H9 (cell line): ENCODE data around the gene KRT77. TPM values are rescaled to one million over a fixed set of nuclear protein-coding genes. Genes with fewer than 3 reads are reported as not detected.

Experiments used
- DNase-seq: peaks from one replicate; pipeline ENCODE4 v3.0.0-alpha.2; 2017
- H2AFZ ChIP-seq: one replicate; pipeline ENCODE4 v1.6.1; 2013; ENCODE audit warnings: mild to moderate bottlenecking, low read length, control low read depth, moderate library complexity
- H2AK5ac ChIP-seq: 2 replicates; pipeline ENCODE4 v1.6.1; 2013; ENCODE audit warnings: low read length, control low read depth, mixed read lengths; ENCODE audit not compliant: insufficient read length
- H2BK120ac ChIP-seq: one replicate; pipeline ENCODE4 v1.6.1; 2013; ENCODE audit warnings: low read depth, mild to moderate bottlenecking, low read length, control low read depth, inconsistent platforms; ENCODE audit not compliant: poor library complexity, severe bottlenecking
- H2BK12ac ChIP-seq: 2 replicates; pipeline ENCODE4 v1.6.1; 2013; ENCODE audit warnings: low read length, control low read depth, mixed read lengths, low read depth; ENCODE audit not compliant: insufficient read length
- H2BK15ac ChIP-seq: 2 replicates; pipeline ENCODE4 v1.6.1; 2013; ENCODE audit warnings: low read depth, low read length, control low read depth
- H2BK20ac ChIP-seq: one replicate; pipeline ENCODE4 v1.6.1; 2013; ENCODE audit warnings: low read depth, mild to moderate bottlenecking, low read length, control low read depth, inconsistent platforms; ENCODE audit not compliant: poor library complexity, severe bottlenecking
- H2BK5ac ChIP-seq: 2 replicates; pipeline ENCODE4 v1.6.1; 2013; ENCODE audit warnings: low read length, control low read depth, mixed read lengths; ENCODE audit not compliant: insufficient read length
- H3K14ac ChIP-seq: 2 replicates; pipeline ENCODE4 v1.6.1; 2013; ENCODE audit warnings: low read length, control low read depth; ENCODE audit not compliant: insufficient read depth
- H3K18ac ChIP-seq: 2 replicates; pipeline ENCODE4 v1.6.1; 2013; ENCODE audit warnings: low read depth, mild to moderate bottlenecking, mixed read lengths, low read length, control low read depth; ENCODE audit not compliant: insufficient read length
- H3K23ac ChIP-seq: 2 replicates; pipeline ENCODE4 v1.6.1; 2013; ENCODE audit warnings: low read length, control low read depth, mixed read lengths, low read depth; ENCODE audit not compliant: insufficient read length
- H3K23me2 ChIP-seq: 2 replicates; pipeline ENCODE4 v1.6.1; 2013; ENCODE audit warnings: low read depth, mild to moderate bottlenecking, mixed read lengths, low read length, control low read depth; ENCODE audit not compliant: insufficient read length, poor library complexity, severe bottlenecking
- H3K27ac ChIP-seq: 2 replicates; pipeline ENCODE4 v1.5.1; 2013; ENCODE audit warnings: low read length, control low read depth, mixed read lengths, low read depth; ENCODE audit not compliant: insufficient read length
- H3K27me3 ChIP-seq: 2 replicates; pipeline ENCODE4 v1.6.1; 2013; ENCODE audit warnings: low read length, control low read depth, inconsistent platforms; ENCODE audit not compliant: insufficient read depth
- H3K4ac ChIP-seq: 2 replicates; pipeline ENCODE4 v1.6.1; 2013; ENCODE audit warnings: low read depth, mild to moderate bottlenecking, control low read depth, inconsistent platforms, low read length, moderate library complexity
- H3K4me1 ChIP-seq: 2 replicates; pipeline ENCODE4 v1.6.1; 2013; ENCODE audit warnings: low read length, control low read depth, inconsistent platforms; ENCODE audit not compliant: insufficient read depth
- H3K4me2 ChIP-seq: 2 replicates; pipeline ENCODE4 v1.6.1; 2013; ENCODE audit warnings: low read length, control low read depth, mixed read lengths; ENCODE audit not compliant: insufficient read length, insufficient read depth
- H3K56ac ChIP-seq: 2 replicates; pipeline ENCODE4 v1.6.1; 2013; ENCODE audit warnings: low read depth, mild to moderate bottlenecking, mixed read lengths, low read length, control low read depth; ENCODE audit not compliant: insufficient read length
- H3K79me1 ChIP-seq: 2 replicates; pipeline ENCODE4 v1.6.1; 2013; ENCODE audit warnings: low read depth, mild to moderate bottlenecking, moderate library complexity, low read length, control low read depth, inconsistent platforms; ENCODE audit not compliant: insufficient read depth, poor library complexity, severe bottlenecking
- H3K79me2 ChIP-seq: 2 replicates; pipeline ENCODE4 v1.6.1; 2013; ENCODE audit warnings: low read length, control low read depth, inconsistent platforms; ENCODE audit not compliant: insufficient read depth
- H3K9ac ChIP-seq: 2 replicates; pipeline ENCODE4 v1.6.1; 2013; ENCODE audit warnings: low read length, control low read depth, mixed read lengths; ENCODE audit not compliant: insufficient read length; ENCODE audit errors: extremely low read depth
- H3K9me3 ChIP-seq: one replicate; pipeline ENCODE4 v1.6.1; 2013; ENCODE audit warnings: low read depth, low read length, inconsistent platforms; ENCODE audit not compliant: control insufficient read depth
- H3T11ph ChIP-seq: one replicate; pipeline ENCODE4 v1.6.1; 2013; ENCODE audit warnings: mild to moderate bottlenecking, low read length, control low read depth, inconsistent platforms
- H4K20me1 ChIP-seq: one replicate; pipeline ENCODE4 v1.6.1; 2013; ENCODE audit not compliant: control insufficient read depth, insufficient read length, insufficient read depth
- H4K5ac ChIP-seq: 2 replicates; pipeline ENCODE4 v1.6.1; 2013; ENCODE audit warnings: low read depth, mild to moderate bottlenecking, mixed read lengths, low read length, control low read depth; ENCODE audit not compliant: insufficient read length
- H4K8ac ChIP-seq: replicated peaks from 2 replicates; pipeline ENCODE4 v1.6.1; 2013; ENCODE audit warnings: low read length, control low read depth, mixed read lengths, low read depth; ENCODE audit not compliant: insufficient read length
- H4K91ac ChIP-seq: 2 replicates; pipeline ENCODE4 v1.6.1; 2013; ENCODE audit warnings: low read depth, mild to moderate bottlenecking, moderate library complexity, mixed read lengths, low read length, control low read depth; ENCODE audit not compliant: insufficient read length
- H3K27ac Mint-ChIP-seq, 3 experiments: 2 replicates in 2 of 3; 3 replicates in 1 of 3; pipeline ENCODE4 v1.8.0; 2020 to 2021; ENCODE audit warnings: mixed read lengths in 3 of 3, mild to moderate bottlenecking in 1 of 3, moderate library complexity in 1 of 3
- H3K27me3 Mint-ChIP-seq: 2 replicates; pipeline ENCODE4 v1.8.0; 2021; ENCODE audit warnings: low read depth, mild to moderate bottlenecking, moderate library complexity, mixed read lengths
- H3K36me3 Mint-ChIP-seq, 3 experiments: 2 replicates in 2 of 3; 3 replicates in 1 of 3; pipeline ENCODE4 v1.8.0; 2020 to 2021; ENCODE audit warnings: low read depth in 3 of 3, mixed read lengths in 3 of 3; ENCODE audit not compliant: insufficient read depth in 1 of 3
- H3K4me1 Mint-ChIP-seq, 2 experiments: 2 replicates each; pipeline ENCODE4 v1.8.0; 2020; ENCODE audit warnings: mixed read lengths in 2 of 2
- H3K4me3 Mint-ChIP-seq, 2 experiments: 2 replicates in 1 of 2; 3 replicates in 1 of 2; pipeline ENCODE4 v1.8.0; 2020 to 2021; ENCODE audit warnings: mild to moderate bottlenecking in 2 of 2, mixed read lengths in 2 of 2, moderate library complexity in 1 of 2
- H3K9me3 Mint-ChIP-seq, 2 experiments: 2 replicates in 1 of 2; 3 replicates in 1 of 2; pipeline ENCODE4 v1.8.0; 2020; ENCODE audit warnings: mild to moderate bottlenecking in 2 of 2, mixed read lengths in 2 of 2, moderate library complexity in 1 of 2
- WGBS: extraction: QIAGEN DNeasy Blood & Tissue Kit; methylation state at CpG from one replicate; pipeline ENCODE4 v1.1.7; 2013; ENCODE audit warnings: missing lambda C conversion rate, low lambda C conversion rate, mixed read lengths; ENCODE audit not compliant: insufficient read length; ENCODE audit errors: extremely low coverage; 5-methylcytosine and 5-hydroxymethylcytosine counted together
- total RNA-seq: library from RNA; stranded (reverse); gene quantifications from 2 replicates; pipeline ENCODE4 v1.2.1, GENCODE V29; 2021
- TF ChIP-seq, protein P1 (sequence below): fragments of 200-600 bp; sonication (generic); conservative IDR thresholded peaks from 3 replicates; pipeline ENCODE4 v1.8.0; 2021; ENCODE audit warnings: antibody characterized with exemption, mild to moderate bottlenecking

KRT77 gene
- total RNA-seq, 1 experiment from 2014 or later = not detected

DNA sequence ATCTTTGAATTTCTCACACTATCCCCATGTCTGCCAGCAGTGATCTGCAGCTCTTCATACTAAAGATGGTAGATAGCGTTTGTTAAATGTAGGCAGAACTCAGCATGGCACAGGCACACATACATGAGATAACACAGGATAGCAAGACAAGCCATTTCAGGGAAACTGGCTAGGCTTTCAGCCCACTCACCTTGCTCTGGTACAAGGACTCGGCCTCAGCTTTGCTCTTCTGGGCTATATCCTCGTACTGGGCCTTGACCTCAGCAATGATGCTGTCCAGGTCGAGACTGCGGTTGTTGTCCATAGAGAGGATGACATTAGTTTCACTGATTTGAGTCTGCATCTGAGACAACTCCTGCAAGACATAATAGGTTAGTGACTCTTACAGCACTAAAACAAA, 26.2 kb downstream of the KRT77 start:
- no peaks in the 10 kb centered on the region for H3K9me3 Mint-ChIP-seq
- Histone ChIP-seq H4K8ac (no peak overlapping the region), H4K20me1 (no peaks in the 10 kb centered on the region), H2BK5ac (no peak overlapping the region), H3K27me3 (no peaks in the 10 kb centered on the region; the same call in 1 of the 2 replicates), H4K5ac (no peak overlapping the region), H2BK120ac (no peak overlapping the region), H3K4ac (no peak overlapping the region), H3K14ac (no peak overlapping the region), H3K23ac (no peak overlapping the region), H3K79me1 (no peaks in the 10 kb centered on the region), H3K18ac (no peak overlapping the region), H2BK15ac (no peak overlapping the region), H2BK20ac (no peak overlapping the region), H3K9ac (no peak overlapping the region), H3T11ph (no peak overlapping the region), H3K4me2 (no peak overlapping the region), H3K23me2 (no peaks in the 10 kb centered on the region), H3K9me3 (no peaks in the 10 kb centered on the region), H4K91ac (no peak overlapping the region), H3K27ac (no peak overlapping the region), H2AFZ (no peak overlapping the region), H2BK12ac (no peak overlapping the region), H3K79me2 (no peaks in the 10 kb centered on the region), H2AK5ac (no peak overlapping the region), H3K56ac (no peak overlapping the region), H3K4me1 (no peaks in the 10 kb centered on the region)
- DNase-seq = no peak
- no peaks in the 10 kb centered on the region for H3K4me1 Mint-ChIP-seq
- no CpG with 5 or more reads among the region's 5 CpGs for WGBS
- TF ChIP-seq, protein P1, sequence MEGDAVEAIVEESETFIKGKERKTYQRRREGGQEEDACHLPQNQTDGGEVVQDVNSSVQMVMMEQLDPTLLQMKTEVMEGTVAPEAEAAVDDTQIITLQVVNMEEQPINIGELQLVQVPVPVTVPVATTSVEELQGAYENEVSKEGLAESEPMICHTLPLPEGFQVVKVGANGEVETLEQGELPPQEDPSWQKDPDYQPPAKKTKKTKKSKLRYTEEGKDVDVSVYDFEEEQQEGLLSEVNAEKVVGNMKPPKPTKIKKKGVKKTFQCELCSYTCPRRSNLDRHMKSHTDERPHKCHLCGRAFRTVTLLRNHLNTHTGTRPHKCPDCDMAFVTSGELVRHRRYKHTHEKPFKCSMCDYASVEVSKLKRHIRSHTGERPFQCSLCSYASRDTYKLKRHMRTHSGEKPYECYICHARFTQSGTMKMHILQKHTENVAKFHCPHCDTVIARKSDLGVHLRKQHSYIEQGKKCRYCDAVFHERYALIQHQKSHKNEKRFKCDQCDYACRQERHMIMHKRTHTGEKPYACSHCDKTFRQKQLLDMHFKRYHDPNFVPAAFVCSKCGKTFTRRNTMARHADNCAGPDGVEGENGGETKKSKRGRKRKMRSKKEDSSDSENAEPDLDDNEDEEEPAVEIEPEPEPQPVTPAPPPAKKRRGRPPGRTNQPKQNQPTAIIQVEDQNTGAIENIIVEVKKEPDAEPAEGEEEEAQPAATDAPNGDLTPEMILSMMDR = no peak
- no peaks in the 10 kb centered on the region for H3K36me3 Mint-ChIP-seq
- peaks cover 27% of the 10 kb centered on the region for H3K27me3 Mint-ChIP-seq
- H3K27ac Mint-ChIP-seq = no peak overlapping the region
- H3K4me3 Mint-ChIP-seq = no peak overlapping the region
